GM19452 (cell line): ENCODE measurements around the gene MCTP2.

Experiments used
- ATAC-seq: cut with Tn5 transposase; IDR thresholded peaks from one replicate; pipeline ENCODE4 v1.9.1; 2021; ENCODE audit not compliant: unreplicated experiment

Gene MCTP2

DNA sequence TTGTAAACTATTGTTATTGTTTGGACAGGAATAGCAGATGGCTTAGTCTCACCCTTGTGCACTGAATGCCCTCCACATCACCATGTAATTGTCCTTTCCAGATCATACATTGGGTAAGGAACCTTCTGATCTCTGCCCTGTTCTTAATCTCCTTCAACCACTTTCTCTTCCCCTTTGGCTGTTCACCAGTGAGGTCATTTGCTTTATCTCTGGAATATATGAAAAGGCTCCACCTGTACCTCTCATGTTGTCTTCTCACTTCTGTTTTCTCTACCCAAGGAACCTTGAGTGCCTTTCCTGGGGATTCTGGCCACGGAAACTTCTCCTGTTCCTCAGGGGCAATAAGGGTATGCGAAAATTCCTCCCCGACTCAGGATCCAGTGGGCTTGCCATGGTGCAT lies 28.5 kb downstream of the MCTP2 start:
- no peak for ATAC-seq

DNA sequence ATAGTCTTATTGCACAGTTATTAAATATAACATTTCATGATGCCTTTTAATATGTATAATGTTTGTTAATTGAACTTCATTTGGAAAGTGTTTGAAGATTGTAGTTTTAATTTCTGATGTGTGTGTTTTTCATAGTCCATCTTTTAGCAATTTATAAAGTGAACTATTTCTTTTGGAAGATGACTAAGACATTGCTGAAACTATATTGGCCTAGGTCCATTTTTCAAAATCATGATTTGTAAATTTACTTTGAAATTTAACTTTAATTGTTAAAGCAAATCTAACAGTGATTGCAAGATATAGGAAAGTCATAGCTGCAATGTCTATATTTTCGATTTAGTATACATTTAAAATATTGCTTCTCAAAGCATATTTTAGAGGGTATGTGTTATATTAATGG lies 30.8 kb downstream of the MCTP2 start:
- ATAC-seq: no peak

DNA sequence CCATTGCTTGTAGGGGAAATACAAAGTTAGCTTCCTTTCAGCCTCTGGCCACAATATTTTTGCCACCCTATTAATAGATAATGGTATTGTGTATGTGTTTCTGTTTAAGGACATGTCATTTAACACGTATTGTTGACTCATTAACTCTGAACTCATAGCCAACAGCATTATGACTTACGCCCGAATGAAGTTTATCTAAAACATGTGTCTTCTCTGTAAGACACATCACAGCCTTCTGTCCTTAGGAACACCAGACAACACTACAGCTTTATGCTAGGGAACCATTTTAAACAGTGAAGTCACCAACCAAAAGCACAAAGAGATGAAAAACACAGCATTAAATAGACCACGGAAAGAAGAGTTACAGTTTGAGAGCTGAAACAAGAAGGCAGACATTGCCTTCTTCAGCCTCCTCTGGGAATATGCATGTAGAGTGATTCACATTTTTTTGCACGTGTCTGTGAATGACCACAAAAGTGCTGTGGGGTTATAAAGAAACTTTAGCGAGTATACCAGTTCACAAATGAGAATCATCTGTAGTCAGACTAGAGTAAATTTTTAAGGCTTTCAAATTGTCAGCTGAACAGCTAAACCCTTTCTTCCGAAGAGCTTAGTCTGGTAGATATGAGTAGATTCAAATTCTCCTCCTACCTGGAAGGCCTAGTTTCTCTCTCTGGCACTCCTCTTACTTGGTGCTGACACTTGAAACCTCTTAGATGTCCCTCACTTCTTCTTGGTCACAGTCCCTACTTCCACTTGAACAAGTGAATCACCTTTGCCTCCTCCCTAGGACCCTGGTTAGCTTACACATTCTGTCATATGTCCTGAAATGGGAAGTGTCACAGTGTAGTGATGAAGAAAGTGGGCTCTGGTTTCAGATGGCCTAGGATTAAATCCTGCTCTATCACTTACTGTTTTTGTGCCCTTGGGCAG lies 32.2 kb downstream of the MCTP2 start:
- ATAC-seq: peak; percentile 80

DNA sequence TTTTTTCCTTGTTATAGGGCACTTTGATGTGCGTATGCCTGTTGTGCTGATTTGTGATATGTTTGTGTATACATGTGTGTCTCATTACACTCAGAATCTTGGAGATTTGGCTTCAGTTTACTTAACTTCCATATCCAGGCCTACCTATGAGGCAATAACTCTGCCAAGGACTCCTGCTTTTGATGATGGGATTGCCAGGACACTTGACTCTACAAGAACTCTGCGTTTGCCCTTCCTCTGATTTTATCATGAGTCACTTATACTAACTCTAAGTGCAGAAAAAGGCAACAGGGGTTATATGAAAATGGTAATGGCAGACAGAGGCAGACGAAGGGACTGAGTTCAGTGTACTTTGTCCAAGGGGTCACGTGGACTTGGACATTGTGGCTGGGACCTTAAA lies 33.6 kb downstream of the MCTP2 start:
- no peak for ATAC-seq

DNA sequence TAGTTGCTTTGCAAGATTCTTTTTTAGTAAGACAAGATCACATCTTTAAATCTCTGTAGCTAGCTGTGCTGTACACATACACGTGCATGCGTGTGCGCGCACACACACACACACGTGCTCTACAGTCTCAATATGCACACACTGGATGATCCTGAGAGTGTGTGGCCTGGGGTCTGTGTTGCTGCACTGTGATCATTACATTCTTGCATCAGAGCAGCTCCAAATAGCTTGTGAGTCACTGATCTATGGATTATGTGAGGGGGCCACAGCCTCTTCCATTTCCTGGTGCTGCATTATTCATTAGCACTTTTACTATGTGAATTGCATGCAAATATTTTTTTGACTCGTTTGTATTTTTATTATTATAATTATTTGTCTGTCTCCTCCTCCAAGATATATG lies 34.6 kb downstream of the MCTP2 start:
- ATAC-seq: no peak

DNA sequence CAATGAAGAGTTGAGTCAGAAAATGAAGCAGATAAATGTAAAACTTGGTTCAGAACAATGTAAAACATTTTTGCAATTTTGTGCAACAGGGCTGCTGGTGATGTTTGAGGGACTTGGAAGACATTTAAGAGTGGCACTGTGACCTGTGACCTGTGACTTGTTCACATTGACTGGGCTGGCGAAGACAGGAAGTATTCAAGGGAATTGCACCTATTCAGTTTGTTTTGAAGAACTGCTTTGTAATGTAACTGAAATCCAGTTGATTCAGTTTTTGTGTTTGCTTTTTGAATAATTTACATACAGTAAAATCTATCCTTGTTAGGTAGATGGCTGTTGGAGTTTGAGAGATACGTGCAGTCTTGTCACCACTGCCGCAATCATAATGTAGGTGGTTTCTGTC lies 35.4 kb downstream of the MCTP2 start:
- no peak for ATAC-seq

DNA sequence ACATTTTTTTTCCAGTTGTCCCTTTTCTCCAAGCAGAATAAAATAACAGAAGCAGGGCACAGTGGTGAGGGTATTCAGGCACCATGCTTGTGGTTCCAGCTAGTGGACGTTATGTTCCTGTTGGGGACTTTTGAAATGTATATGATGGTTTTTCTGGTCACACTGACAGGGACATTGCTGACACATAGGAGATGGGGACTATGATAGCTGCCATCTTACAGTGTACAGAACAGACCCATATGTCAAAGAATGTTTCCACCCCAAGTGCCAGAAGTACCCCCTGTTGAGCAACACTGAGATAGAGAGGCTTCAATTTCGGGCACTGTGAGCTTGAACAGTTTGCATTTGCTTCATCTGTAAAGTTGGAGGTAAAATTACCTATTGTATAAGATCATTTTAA lies 38.6 kb downstream of the MCTP2 start:
- no peak for ATAC-seq

DNA sequence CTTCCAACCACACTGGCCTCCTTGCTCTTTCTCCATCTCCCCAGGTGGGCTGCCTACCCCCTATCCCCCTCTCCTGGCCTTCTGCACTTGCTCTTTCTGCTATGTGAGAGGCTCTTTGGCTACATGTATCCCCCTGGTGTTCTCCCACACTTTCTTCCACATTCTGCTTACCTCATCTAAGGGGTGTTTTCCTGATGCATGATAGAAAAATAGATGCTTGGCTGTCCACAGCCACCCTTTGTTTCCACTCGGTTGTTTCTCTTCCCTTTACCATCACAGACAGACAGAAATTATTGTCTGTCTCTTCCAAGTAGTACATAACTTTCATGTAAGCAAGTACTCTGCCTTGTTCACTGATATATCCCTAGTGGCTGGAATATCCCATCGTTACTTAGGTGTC lies 39.2 kb downstream of the MCTP2 start:
- ATAC-seq: no peak

DNA sequence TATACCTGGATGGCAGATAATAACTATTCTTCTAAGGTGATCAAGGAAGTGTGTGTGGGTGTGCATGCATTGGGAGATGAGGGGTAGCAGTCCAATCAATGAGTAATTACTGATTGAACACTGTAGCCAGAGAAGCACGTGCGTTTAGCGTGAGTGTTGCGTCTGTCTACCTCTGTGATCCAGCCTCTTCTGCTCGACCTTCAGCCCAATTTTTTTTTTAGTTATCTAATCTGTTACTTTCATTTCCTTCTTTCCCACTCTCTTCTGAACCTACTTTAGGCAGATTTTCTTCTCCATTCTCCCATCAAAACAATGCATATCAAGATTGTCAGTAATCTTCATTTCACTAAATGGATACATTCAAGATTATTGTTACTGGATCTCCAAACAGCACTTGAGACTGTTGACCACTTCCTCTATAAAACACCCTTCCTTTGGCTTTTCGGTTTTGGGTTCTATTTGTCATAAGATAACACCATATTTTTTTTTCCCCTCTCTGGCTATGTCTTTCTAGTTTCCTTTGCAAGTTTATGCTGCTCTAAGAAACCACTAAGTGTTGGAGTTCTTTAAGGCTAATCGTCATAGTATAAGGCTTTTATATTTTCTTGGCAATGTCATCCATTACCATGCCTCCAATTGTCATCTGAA lies 41.0 kb downstream of the MCTP2 start:
- ATAC-seq: peak; percentile 87

DNA sequence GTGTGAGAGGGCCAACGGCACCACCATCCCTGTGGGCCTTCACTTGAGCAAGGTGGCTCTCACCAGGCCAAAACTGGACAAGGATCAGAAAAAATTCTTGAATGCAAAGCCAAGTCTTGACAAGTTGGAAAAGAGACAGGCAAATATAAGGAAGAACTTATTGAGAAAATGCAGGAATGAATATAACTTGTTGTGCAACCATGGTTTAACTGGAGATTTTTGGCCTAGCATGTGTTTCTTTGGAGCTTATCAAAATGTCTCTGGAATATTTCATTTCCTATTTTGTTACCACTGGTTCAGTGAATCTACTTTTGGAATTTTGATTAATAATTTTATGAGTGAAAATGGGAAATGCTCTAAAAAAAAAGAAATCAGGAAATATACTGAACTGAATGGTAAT lies 42.5 kb downstream of the MCTP2 start:
- ATAC-seq: no peak

DNA sequence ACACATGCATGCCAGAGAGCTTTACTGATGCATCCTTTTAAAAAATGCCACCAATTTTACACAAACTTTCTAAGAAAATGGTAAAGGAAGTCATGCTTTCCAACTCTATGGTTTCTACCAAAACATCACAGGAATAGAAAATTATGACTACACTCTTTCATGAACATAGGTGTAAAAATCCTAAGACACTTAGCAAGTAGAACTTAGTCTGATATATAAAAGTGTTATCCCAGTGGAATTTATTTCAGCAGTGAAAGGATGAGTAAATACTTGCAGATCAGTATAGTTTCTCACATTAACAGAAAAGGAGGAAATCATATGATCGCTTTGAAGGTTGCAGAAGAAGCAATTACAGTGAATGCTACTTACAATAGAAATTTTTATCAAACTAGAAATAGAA lies 43.4 kb downstream of the MCTP2 start:
- ATAC-seq: no peak

DNA sequence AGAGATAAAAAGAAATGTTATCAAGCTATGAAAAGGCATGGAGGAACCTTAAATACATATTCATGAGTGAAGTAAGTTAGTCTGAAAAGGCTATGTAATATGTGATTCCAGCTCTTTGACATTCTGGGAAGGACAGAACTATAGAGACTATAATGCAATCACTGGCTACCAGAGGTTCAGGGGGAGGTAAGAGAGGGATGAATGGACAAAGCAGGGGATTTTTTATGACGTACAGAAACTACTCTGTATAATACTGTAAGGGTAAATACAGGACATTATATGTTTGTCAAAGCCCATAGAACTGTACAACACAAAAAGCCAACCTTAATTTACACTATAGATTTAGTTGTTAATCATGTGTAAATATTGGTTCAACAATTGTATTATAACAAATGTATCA lies 46.1 kb downstream of the MCTP2 start:
- ATAC-seq: no peak

DNA sequence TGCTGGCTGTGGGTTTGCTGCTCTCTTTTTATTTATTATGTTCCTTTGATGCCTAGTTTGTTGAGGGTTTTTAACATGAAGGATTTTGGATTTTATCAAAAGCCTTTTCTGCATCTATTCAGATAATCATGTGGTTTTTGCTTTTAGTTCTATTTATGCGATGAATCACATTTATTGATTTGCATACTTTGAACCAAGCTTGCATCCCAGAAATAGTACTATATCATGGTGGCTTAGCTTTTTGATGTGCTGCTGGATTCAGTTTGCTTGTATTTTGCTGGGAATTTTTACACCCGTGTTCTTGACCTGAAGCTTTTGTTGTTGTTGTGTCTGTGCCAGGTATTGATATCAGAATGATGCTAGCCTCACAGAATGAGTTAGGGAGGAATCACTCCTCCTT lies 48.4 kb downstream of the MCTP2 start:
- ATAC-seq: no peak

DNA sequence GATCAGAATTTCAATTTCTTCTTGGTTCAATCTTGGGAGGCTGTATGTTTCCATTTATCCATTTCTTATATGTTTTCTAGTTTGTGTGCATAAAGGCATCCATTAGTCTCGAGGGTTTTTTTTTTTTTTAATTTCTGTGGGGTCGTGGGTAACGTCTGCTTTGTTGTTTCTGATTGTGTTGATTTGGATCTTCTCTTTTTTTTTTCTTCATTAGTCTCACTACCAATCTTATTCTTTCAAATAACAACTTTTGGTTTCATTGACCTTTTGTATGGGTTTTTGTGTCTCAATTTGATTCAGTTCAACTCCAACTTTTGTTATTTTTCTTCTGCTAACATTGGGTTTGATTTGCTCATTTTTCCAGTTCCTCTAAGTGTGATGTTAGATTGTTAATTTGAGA lies 48.9 kb downstream of the MCTP2 start:
- no peak for ATAC-seq

DNA sequence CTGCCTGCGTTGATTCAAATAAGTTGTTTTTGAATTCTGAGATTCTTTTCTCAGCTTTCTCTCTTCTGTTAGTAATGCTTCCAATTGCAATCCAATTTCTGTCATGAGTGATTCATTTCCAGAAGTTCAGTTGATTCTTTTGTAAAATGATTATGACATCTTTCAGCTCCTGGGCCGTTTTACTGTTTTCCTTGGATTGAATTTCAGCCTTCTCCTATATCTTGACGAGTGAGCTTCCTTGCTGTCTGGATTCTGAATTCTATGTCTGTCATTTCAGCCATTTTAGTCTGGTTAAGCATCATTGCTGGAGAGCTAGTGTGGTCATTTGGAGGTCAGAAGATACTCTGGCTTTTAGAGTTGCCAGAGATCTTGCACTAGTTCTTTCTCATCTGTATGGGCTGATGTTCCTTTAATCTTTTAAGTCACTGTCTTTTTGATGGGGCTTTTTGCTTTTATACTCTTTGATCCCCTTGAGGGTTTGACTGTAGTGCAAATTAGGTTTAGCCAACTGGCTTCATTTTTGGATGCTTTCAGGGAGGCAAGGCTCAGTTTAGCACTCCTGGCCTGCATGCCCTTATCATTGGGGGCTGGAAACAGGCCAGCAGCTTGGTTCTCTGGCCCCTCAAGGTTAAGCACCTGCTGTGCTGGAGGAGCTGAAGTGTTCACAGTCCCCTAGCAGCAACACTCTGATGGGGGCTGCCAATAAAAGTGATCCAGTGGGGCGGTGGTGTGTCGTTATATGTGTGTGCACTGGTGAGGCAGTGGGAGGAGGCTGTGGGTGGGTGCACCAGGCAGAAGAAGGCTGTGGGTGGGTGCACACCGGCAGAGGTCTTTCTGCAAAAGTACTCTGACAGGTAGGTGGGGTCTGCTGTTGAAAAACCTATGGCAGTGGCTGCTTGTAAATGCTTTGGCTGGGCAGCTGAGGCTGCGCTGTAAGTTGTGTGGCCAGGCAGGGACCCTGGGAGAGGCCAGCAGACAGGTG lies 51.2 kb downstream of the MCTP2 start:
- no peak for ATAC-seq

DNA sequence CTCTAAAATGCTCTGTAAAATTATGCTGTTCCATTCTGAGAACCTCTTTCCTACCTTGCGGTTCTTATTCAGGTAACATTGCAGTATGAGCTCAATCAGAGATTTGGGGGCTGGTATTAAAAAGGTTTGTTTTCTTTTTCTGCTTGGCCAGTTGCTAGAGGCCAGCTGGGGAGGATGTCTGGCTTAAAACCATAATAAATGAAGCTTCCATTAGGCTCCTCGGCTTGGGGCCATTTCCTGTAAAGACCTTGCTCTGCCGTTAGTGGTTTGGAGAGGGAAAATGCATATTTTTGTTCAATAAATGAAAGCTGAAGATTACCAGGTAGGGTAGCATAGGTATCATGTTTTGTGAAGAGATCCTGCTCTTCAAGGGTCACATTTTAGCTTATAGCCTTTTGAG lies 55.2 kb downstream of the MCTP2 start:
- ATAC-seq: no peak

DNA sequence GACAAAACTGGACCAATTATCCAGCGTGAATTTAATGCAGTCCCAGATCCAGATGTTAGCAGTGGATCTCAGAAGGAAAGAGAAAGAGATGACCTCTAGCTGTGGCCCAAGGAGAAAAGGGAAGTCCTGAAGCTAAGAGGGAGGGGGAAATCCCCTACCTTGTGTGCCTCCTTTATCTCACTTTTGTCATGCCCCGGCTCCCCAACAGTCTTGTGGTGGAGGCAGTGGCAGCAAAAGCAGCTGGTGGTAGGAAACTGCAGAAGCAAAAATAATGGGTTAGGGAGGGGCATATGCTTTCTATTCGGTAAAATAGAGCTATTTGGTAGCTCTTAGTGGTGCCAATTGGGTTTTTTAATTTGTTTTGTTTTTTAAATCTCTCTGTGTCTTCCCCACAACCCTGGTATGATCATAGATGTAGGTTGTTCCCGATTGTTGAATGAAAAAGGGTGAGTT lies 56.5 kb downstream of the MCTP2 start:
- peak; percentile 97 for ATAC-seq

DNA sequence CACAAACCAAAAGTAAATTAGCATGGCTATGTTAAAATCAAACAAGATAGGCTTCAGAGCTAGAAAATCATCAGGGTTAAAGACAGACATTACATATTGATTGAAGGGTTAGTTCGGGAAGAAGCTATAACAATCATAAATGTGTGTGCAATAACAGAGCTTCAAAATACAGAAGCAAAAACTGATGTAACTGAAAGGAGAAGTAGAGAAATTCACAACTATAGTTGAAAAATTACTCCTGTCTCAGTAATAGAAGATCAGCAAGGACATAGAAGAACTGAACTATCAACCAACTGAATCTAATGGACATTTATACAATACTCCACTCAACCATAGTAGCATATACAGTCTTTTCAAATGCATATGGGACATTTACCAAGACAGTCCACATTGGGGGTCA lies 59.4 kb downstream of the MCTP2 start:
- no peak for ATAC-seq

DNA sequence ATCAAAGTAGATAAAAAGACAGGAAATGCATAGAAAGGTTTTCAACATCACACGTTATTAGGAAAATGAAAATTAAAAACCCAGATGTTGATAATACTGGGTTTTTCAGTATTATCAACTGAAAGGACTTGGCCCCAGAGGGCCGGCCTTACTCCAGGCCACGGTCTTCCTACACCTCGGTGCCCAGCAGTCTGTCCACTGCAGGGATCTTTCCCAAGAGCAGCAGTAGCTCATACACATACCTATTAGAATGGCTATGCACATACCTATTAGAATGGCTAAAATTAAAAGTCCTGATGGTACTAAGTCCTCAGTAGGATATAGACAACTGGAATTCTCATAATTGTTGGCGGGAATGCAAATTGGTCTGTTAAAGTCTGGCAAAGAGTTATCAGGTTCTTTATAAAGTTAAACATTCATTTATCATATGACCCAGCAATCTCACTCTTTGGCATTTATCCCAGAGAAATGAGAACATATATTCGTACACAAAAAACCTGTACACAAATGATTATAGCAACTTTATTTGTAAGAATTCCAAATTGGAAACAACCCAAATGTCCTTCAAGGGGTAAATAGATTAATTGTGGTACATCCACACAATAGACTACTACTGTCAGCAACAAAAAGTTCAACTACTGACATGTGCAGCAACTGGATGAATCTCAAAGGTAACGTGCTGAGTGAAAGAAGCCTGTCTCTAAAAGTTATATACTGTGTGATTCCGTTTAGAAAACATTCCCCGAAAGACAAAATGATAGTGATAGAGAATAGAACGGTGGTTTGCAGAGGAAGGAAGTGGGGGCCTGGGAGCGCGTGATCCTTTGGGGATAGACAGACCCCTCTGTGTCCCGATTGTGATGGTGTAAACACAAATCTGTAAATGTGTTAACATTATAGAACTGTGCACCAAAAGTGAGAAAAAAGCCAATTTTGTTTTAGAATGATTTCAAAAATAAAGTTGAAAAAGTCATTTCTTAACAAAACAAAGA lies 62.3 kb downstream of the MCTP2 start:
- no peak for ATAC-seq

DNA sequence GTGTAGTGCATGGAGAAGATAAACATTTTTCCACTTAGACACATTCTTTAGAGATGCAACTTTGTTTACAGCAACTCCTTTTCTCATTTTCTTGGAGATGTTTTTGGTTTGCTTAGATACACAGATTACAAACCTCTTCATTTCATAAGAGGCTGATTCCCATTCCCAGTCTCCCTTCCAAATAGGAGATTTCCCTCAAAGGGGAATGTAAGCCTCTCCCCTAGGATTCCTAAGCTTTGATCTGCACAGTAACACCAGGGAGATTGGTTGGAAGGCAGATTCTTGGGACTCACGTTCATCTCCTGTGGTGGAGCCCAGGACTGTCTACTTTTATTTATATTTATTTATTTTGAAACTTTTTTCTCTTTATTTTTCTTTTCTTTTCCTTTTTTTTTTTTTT lies 63.2 kb downstream of the MCTP2 start:
- no peak for ATAC-seq
